DND-41 (cell line): Measurements from ENCODE around the gene HECTD2.

ENCODE experiments used
- CTCF ChIP-seq: IDR thresholded peaks from 2 replicates; pipeline ENCODE4 v1.5.1; 2012; ENCODE audit warnings: borderline replicate concordance, low read length, moderate library complexity, mild to moderate bottlenecking; ENCODE audit not compliant: poor library complexity, severe bottlenecking; ENCODE audit errors: extremely low read depth
- EZH2 ChIP-seq: IDR thresholded peaks from 3 replicates; pipeline ENCODE4 v1.6.1; 2012; ENCODE audit warnings: borderline replicate concordance, low read depth, mild to moderate bottlenecking, moderate library complexity, low read length, inconsistent platforms; ENCODE audit not compliant: severe bottlenecking

- TF ChIP-seq CTCF (no peak), EZH2 (no peak)
Measured at GRCh38 chr10:91536111-91536510, 126.0 kb downstream of the HECTD2 start.
